GM12891 (cell line): Measurements from ENCODE around the gene ANAPC2.

ENCODE experiments used
- PAX5 ChIP-seq: IDR thresholded peaks from 2 replicates; pipeline ENCODE4 v1.6.1; 2011; ENCODE audit warnings: low read length, moderate library complexity, mild to moderate bottlenecking; ENCODE audit not compliant: insufficient read depth, severe bottlenecking
- POLR2A ChIP-seq: IDR thresholded peaks from 2 replicates; pipeline ENCODE4 v1.6.1; 2011; ENCODE audit warnings: low read depth, low read length, control low read depth
- POLR2AphosphoS5 ChIP-seq: IDR thresholded peaks from 2 replicates; pipeline ENCODE4 v1.6.1; 2011; ENCODE audit warnings: low read depth, low read length, control low read depth
- POU2F2 ChIP-seq: IDR thresholded peaks from 2 replicates; pipeline ENCODE4 v1.6.1; 2011; ENCODE audit warnings: low read depth, mild to moderate bottlenecking, control low read depth, low read length, moderate library complexity
- SPI1 ChIP-seq: IDR thresholded peaks from 2 replicates; pipeline ENCODE4 v1.6.1; 2011; ENCODE audit warnings: low read depth, low read length, control low read depth
- TAF1 ChIP-seq: IDR thresholded peaks from 2 replicates; pipeline ENCODE4 v1.6.1; 2011; ENCODE audit warnings: low read depth, low read length, control low read depth

DNA sequence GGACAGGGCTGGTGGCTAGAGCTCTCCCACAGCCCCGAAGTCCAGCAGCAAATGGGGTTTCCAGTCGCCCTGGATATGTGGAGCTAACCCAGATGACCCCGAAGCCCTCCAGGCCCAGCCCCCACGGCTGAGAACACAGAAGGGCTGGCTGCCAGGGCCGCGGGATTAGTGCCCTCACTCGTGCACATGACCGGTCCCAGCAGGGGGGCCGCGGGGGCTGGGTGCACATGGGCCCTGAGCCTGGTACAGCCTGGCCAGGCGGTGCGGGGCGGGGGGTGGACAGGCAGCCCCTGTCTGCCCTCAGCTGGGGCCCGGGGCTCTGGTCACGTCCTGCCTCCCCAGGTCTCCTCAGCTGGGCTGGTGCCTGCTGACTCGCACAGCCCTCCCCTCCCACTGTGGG is 6.0 kb upstream of the ANAPC2 start:
- no peak for TF ChIP-seq POLR2AphosphoS5
- TF ChIP-seq TAF1: no peak
- no peak for TF ChIP-seq POLR2A
- TF ChIP-seq SPI1: no peak
- no peak for TF ChIP-seq POU2F2
- no peak for TF ChIP-seq PAX5
